ENCODE results near the gene C8A. TPM values are rescaled to one million over a fixed set of nuclear protein-coding genes. Genes with fewer than 3 reads are reported as not detected.
A peak's percentile ranks its signal among the peaks of the same experiment; 100 is the strongest.

The C8A gene
- total RNA-seq, 1 experiment from 2014 or later = not detected

DNA sequence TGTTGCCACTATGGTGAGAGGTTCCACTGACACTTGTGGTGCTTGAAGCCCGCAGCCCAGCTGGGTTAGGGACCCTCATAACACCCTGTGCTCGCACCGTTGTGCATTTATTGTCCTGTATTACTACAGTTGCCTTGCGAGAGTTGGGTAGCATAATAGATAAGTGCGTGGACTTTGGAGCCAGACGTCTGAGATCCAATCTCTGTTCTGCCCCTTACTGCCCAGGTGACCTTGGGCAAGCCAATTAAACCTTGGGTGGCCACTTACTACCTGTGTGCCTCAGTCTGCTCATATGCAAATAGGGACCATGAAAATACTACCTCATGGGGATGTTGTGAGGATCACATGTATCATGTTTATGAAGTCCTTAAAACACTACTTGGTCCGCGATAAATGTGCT lies 97.9 kb downstream of the C8A start:
- H3K79me1 ChIP-seq (ENCODE audit: insufficient read depth, low read depth, low read length, poor library complexity, severe bottlenecking) = no peaks in the 10 kb centered on the region
- H3K27me3 ChIP-seq (ENCODE audit: insufficient read depth, low read length) = no peaks in the 10 kb centered on the region
- H2BK12ac ChIP-seq (ENCODE audit: insufficient read length, low read depth, low read length) = no peak overlapping the region
- H4K20me1 ChIP-seq (ENCODE audit: control insufficient read depth, insufficient read depth, insufficient read length) = no peaks in the 10 kb centered on the region
- H3K4ac ChIP-seq (ENCODE audit: low read depth, low read length) = no peak overlapping the region
- H3K9me3 ChIP-seq (ENCODE audit: control insufficient read depth, low read depth, low read length) = no peaks in the 10 kb centered on the region
- H3K9ac ChIP-seq (ENCODE audit: extremely low read depth, insufficient read length, low read length) = no peak overlapping the region
- no peak overlapping the region for H3K4me3 Mint-ChIP-seq
- no peak for DNase-seq
- H3K27ac Mint-ChIP-seq = no peak overlapping the region
- H4K91ac ChIP-seq (ENCODE audit: insufficient read length, low read depth, low read length) = no peak overlapping the region
- H2AFZ ChIP-seq (ENCODE audit: low read length) = no peak overlapping the region
- TF ChIP-seq, protein P1, sequence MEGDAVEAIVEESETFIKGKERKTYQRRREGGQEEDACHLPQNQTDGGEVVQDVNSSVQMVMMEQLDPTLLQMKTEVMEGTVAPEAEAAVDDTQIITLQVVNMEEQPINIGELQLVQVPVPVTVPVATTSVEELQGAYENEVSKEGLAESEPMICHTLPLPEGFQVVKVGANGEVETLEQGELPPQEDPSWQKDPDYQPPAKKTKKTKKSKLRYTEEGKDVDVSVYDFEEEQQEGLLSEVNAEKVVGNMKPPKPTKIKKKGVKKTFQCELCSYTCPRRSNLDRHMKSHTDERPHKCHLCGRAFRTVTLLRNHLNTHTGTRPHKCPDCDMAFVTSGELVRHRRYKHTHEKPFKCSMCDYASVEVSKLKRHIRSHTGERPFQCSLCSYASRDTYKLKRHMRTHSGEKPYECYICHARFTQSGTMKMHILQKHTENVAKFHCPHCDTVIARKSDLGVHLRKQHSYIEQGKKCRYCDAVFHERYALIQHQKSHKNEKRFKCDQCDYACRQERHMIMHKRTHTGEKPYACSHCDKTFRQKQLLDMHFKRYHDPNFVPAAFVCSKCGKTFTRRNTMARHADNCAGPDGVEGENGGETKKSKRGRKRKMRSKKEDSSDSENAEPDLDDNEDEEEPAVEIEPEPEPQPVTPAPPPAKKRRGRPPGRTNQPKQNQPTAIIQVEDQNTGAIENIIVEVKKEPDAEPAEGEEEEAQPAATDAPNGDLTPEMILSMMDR (conservative IDR thresholded peaks at IDR 0.05) = no peak
- H3K4me1 Mint-ChIP-seq = no peaks in the 10 kb centered on the region
- H3T11ph ChIP-seq (ENCODE audit: low read length) = no peak overlapping the region
- 0 out of 2 replicates have a peak overlapping the region, but pooled peaks have one; percentile 29 for H3K14ac ChIP-seq (ENCODE audit: insufficient read depth, low read length)
- no peaks in the 10 kb centered on the region for H3K23me2 ChIP-seq (ENCODE audit: insufficient read length, low read depth, low read length, poor library complexity, severe bottlenecking)
- no peak overlapping the region for H2BK5ac ChIP-seq (ENCODE audit: insufficient read length, low read length)
- H4K5ac ChIP-seq (ENCODE audit: insufficient read length, low read depth, low read length) = no peak overlapping the region
- H3K23ac ChIP-seq (ENCODE audit: insufficient read length, low read depth, low read length) = no peak overlapping the region
- H3K9me3 Mint-ChIP-seq = no peaks in the 10 kb centered on the region
- no peaks in the 10 kb centered on the region for H3K79me2 ChIP-seq (ENCODE audit: insufficient read depth, low read length)
- H3K36me3 Mint-ChIP-seq (ENCODE audit: insufficient read depth in 1 of 3, low read depth in 3 of 3) = no peaks in the 10 kb centered on the region
- no peak overlapping the region for H3K4me2 ChIP-seq (ENCODE audit: insufficient read depth, insufficient read length, low read length)
- no peak overlapping the region for H3K18ac ChIP-seq (ENCODE audit: insufficient read length, low read depth, low read length)
- no peak overlapping the region for H2BK20ac ChIP-seq (ENCODE audit: low read depth, low read length, poor library complexity, severe bottlenecking)
- no peaks in the 10 kb centered on the region for H3K4me1 ChIP-seq (ENCODE audit: insufficient read depth, low read length)
- H3K27me3 Mint-ChIP-seq (ENCODE audit: low read depth) = peaks cover 13% of the 10 kb centered on the region
- H4K8ac ChIP-seq (replicated peaks; ENCODE audit: insufficient read length, low read depth, low read length) = no peak overlapping the region
- H2AK5ac ChIP-seq (ENCODE audit: insufficient read length, low read length) = no peak overlapping the region
- H3K27ac ChIP-seq (ENCODE audit: insufficient read length, low read depth, low read length) = no peak overlapping the region
- no peak overlapping the region for H2BK120ac ChIP-seq (ENCODE audit: low read depth, low read length, poor library complexity, severe bottlenecking)
- WGBS (ENCODE audit: extremely low coverage, insufficient read length, low lambda C conversion rate) = no CpG with 5 or more reads among the region's 8 CpGs
- no peak overlapping the region for H3K56ac ChIP-seq (ENCODE audit: insufficient read length, low read depth, low read length)
- no peak overlapping the region for H2BK15ac ChIP-seq (ENCODE audit: low read depth, low read length)

All from H9 (cell line).